HepG2 (cell line): Measurements from ENCODE around the gene PELI3. TPM values are rescaled to one million over a fixed set of nuclear protein-coding genes. Genes with fewer than 3 reads are reported as not detected.

Experiments
- ATAC-seq: fragments of 200-7000 bp; cut with Tn5 transposase; 3 replicates; pipeline ENCODE4 v1.9.1; 2020; ENCODE audit warnings: mild to moderate bottlenecking, moderate library complexity
- BruUV-seq: library from RNA; stranded (reverse); fragments of 400-500 nt; replicated peaks from 2 replicates; lab custom pipeline; 2021; lab: Mats Ljungman, UMichigan
- CTCF ChIA-PET: fragments of 300-600 bp; formaldehyde crosslinking; extraction: SDS; loops from one replicate; lab custom pipeline; 2021; ENCODE audit warnings: low total read pairs, inconsistent platforms, low intra/inter-chr PET ratio; lab: Yijun Ruan, JAX
- POLR2A ChIA-PET: fragments of 350-600 bp; sonication (Branson Sonifier 250); formaldehyde crosslinking; loops from one replicate; lab custom pipeline; 2020; ENCODE audit warnings: antibody characterized with exemption, inconsistent platforms; lab: Yijun Ruan, JAX
- DNase-seq: peaks from one replicate; pipeline ENCODE4 v3.0.0-alpha.2; 2015; ENCODE audit warnings: low spot score
- FAIRE-seq: peaks from 3 replicates; lab custom pipeline; 2011; peaks lifted over from hg19 to GRCh38; lab: Jason Lieb, UNC
- H2AFZ ChIP-seq: one replicate; pipeline ENCODE4 v1.6.1; 2011; ENCODE audit warnings: low read length, inconsistent platforms
- H3K27ac ChIP-seq: fragments of 300-600 bp; 3 replicates; pipeline ENCODE4 v1.8.0; 2011; ENCODE audit warnings: mixed run types, mild to moderate bottlenecking, mixed read lengths, low read length, inconsistent platforms; ENCODE audit not compliant: insufficient read depth; ENCODE audit errors: extremely low read length
- H3K27me3 ChIP-seq, 2 experiments: fragments of 200-600 bp in 1 of 2; 2 replicates in 1 of 2; 3 replicates in 1 of 2; pipeline versions ENCODE4 v1.6.0 to v1.8.0; 2011; ENCODE audit warnings: low read length in 2 of 2, mild to moderate bottlenecking in 2 of 2, moderate library complexity in 2 of 2, inconsistent platforms in 1 of 2; ENCODE audit not compliant: insufficient read depth in 2 of 2, control insufficient read depth in 1 of 2
- H3K36me3 ChIP-seq, 2 experiments: fragments of 200-600 bp in 1 of 2; replicated peaks in 1 of 2; 2 replicates in 1 of 2; 3 replicates in 1 of 2; pipeline versions ENCODE4 v1.5.1 to v1.8.0; 2011; ENCODE audit warnings: low read length in 2 of 2, inconsistent platforms in 1 of 2; ENCODE audit not compliant: insufficient read depth in 2 of 2, control insufficient read depth in 1 of 2
- H3K4me1 ChIP-seq: 2 replicates; pipeline ENCODE4 v1.5.1; 2012; ENCODE audit warnings: low read length, inconsistent platforms; ENCODE audit not compliant: insufficient read depth
- H3K4me2 ChIP-seq: 2 replicates; pipeline ENCODE4 v1.6.0; 2011; ENCODE audit warnings: low read depth, low read length, inconsistent platforms
- H3K4me3 ChIP-seq, 3 experiments: fragments of 200-600 bp in 1 of 3; sonication (generic), shearing (Covaris generic) in 1 of 3; replicated peaks in 1 of 3; 2 replicates each; pipeline ENCODE4 v1.5.1; 2011 to 2016; ENCODE audit warnings: low read length in 3 of 3, inconsistent platforms in 2 of 3, low read depth in 2 of 3, mild to moderate bottlenecking in 2 of 3, control low read depth in 1 of 3, mixed read lengths in 1 of 3; ENCODE audit not compliant: insufficient read depth in 1 of 3
- H3K79me2 ChIP-seq: one replicate; pipeline ENCODE4 v1.6.1; 2011; ENCODE audit warnings: low read length, inconsistent platforms; ENCODE audit not compliant: insufficient read depth
- H3K9ac ChIP-seq: 2 replicates; pipeline ENCODE4 v1.6.0; 2011; ENCODE audit warnings: mild to moderate bottlenecking, low read depth, low read length, inconsistent platforms; ENCODE audit not compliant: insufficient read depth
- H3K9me3 ChIP-seq: 2 replicates; pipeline ENCODE4 v1.5.1; 2012; ENCODE audit warnings: mild to moderate bottlenecking, low read length
- H4K20me1 ChIP-seq: 2 replicates; pipeline ENCODE4 v1.6.0; 2011; ENCODE audit warnings: inconsistent platforms, mild to moderate bottlenecking, low read length, moderate library complexity; ENCODE audit not compliant: insufficient read depth
- ARID2 ChIP-seq: sonication (generic); formaldehyde crosslinking; IDR thresholded peaks from 2 replicates; pipeline ENCODE4 v1.8.1; 2022; ENCODE audit warnings: mild to moderate bottlenecking, missing genetic modification reagents, borderline replicate concordance
- CREBL2 ChIP-seq: sonication (generic); formaldehyde crosslinking; IDR thresholded peaks from 2 replicates; pipeline ENCODE4 v1.8.1; 2023; ENCODE audit warnings: missing genetic modification reagents, mild to moderate bottlenecking, borderline replicate concordance
- GZF1 ChIP-seq: sonication (generic); formaldehyde crosslinking; IDR thresholded peaks from 2 replicates; pipeline ENCODE4 v1.5.1; 2020; ENCODE audit warnings: mild to moderate bottlenecking, missing genetic modification reagents
- MXI1 ChIP-seq: IDR thresholded peaks from 3 replicates; pipeline ENCODE4 v1.6.1; 2012; ENCODE audit warnings: low read depth, low read length, inconsistent platforms, borderline replicate concordance
- NFIC ChIP-seq: IDR thresholded peaks from 2 replicates; pipeline ENCODE4 v1.6.1; 2012; ENCODE audit warnings: mild to moderate bottlenecking, low read length, inconsistent platforms
- NR2C2 ChIP-seq: sonication (generic); formaldehyde crosslinking; IDR thresholded peaks from 2 replicates; pipeline ENCODE4 v1.4.0; 2020; ENCODE audit warnings: missing genetic modification reagents, mild to moderate bottlenecking, moderate library complexity, borderline replicate concordance
- PAXIP1 ChIP-seq: sonication (generic); formaldehyde crosslinking; conservative IDR thresholded peaks from 2 replicates; pipeline ENCODE4 v1.4.0; 2020; ENCODE audit warnings: mild to moderate bottlenecking, missing genetic modification reagents, moderate library complexity
- PHF8 ChIP-seq: sonication (generic); formaldehyde crosslinking; IDR thresholded peaks from 2 replicates; pipeline ENCODE4 v1.5.0; 2020; ENCODE audit warnings: missing genetic modification reagents
- RFX3 ChIP-seq: IDR thresholded peaks from 2 replicates; pipeline ENCODE4 v1.6.1; 2016; ENCODE audit warnings: missing biosample characterization, missing genetic modification reagents
- RXRB ChIP-seq: IDR thresholded peaks from 2 replicates; pipeline ENCODE4 v1.6.1; 2016; ENCODE audit warnings: borderline replicate concordance, missing genetic modification reagents, missing compliant biosample characterization
- SETDB1 ChIP-seq: sonication (generic); formaldehyde crosslinking; IDR thresholded peaks from 2 replicates; pipeline ENCODE4 v1.5.1; 2020; ENCODE audit warnings: missing genetic modification reagents, mild to moderate bottlenecking, borderline replicate concordance
- UBTF ChIP-seq: sonication (generic); formaldehyde crosslinking; IDR thresholded peaks from 2 replicates; pipeline ENCODE4 v1.4.0; 2020; ENCODE audit warnings: mild to moderate bottlenecking, missing genetic modification reagents
- ZNF550 ChIP-seq: sonication (generic); formaldehyde crosslinking; IDR thresholded peaks from 2 replicates; pipeline ENCODE4 v1.4.0; 2020; ENCODE audit warnings: mild to moderate bottlenecking, missing genetic modification reagents, borderline replicate concordance
- ZNF773 ChIP-seq: sonication (generic); formaldehyde crosslinking; IDR thresholded peaks from 2 replicates; pipeline ENCODE4 v1.4.0; 2020; ENCODE audit warnings: missing genetic modification reagents, borderline replicate concordance
- WGBS: methylation state at CpG from one replicate; pipeline ENCODE4 v1.1.6; 2017; ENCODE audit warnings: low lambda C conversion rate; 5-methylcytosine and 5-hydroxymethylcytosine counted together
- in situ Hi-C: cut with HindIII; loops from 2 replicates; pipeline ENCODE4 v1.10.0; 2017; ENCODE audit warnings: low pct_unique_long_range_greater_than_20kb; ENCODE audit not compliant: extremely low pct_ligation_motif_present
- intact Hi-C: fragments of 100-400 bp; cut with micrococcal nuclease; formaldehyde crosslinking; loops from one replicate; pipeline ENCODE4 v1.10.0; 2022; ENCODE audit not compliant: unreplicated experiment
- polyA plus RNA-seq, 8 experiments: library from polyadenylated mRNA; depleted of rRNA in 3 of 8; stranded (reverse) in 7 of 8; unstranded in 1 of 8; fragments of >200 nt; fragmentation: Illumina TruSeq in 4 of 8; extraction: Trizol in 4 of 8; gene quantifications; 2 replicates each; pipeline versions ENCODE4 v1.2.1 to v1.2.3, GENCODE V29; 2011 to 2016; ENCODE audit warnings: low read depth in 4 of 8, missing spikeins in 1 of 8, mixed read lengths in 1 of 8; ENCODE audit not compliant: insufficient read depth in 1 of 8
- total RNA-seq, 5 experiments: library from RNA; depleted of rRNA; stranded (reverse); fragments of >200 nt; fragmentation: Illumina TruSeq; extraction: Trizol; gene quantifications; 2 replicates each; pipeline ENCODE4 v1.2.3, GENCODE V29; 2016; ENCODE audit warnings: low read depth in 1 of 5

PELI3 gene
- total and polyA plus RNA-seq, 2 of the 13 experiments (the other 11 are each of a cell fraction or from before 2014, with no cell fraction given) = 2.0 to 4.0 TPM

- peak; percentile 24; the same call in 1 of the 2 replicates for TF ChIP-seq ZNF773 (CRISPR knock-in tag)
- TF ChIP-seq ARID2 (CRISPR knock-in tag) = 0 out of 2 replicates have a peak, but pooled peaks have one; percentile 11
- peak; percentile 69; the same call in 1 of the 2 replicates for TF ChIP-seq UBTF (CRISPR knock-in tag)
These were observed 442 bp downstream of the PELI3 start (continued) for GRCh38 chr11:66467034-66467659.

- peak overlapping the region; percentile 68; the same call in 1 of the 2 replicates for H3K9ac ChIP-seq
- POLR2A ChIA-PET = interaction anchor here (0.5 to 3.4 kb wide), 3 partner anchors 10 to 877 kb away, joined by 3 to 48 read pairs (median 4); partner anchors contain the start of gene DPP3
- H3K9me3 ChIP-seq = no peaks in the 10 kb centered on the region
- H4K20me1 ChIP-seq = no peaks in the 10 kb centered on the region; the same call in 1 of the 2 replicates
- peaks cover 26% of the 10 kb centered on the region for H3K4me1 ChIP-seq
- 54% methylated on average over 3 of the region's 6 CpGs for WGBS
- BruUV-seq = TSS peak; percentile 57
- DNase-seq (no peak), ATAC-seq (peak; percentile 59), FAIRE-seq (no peak)
- H3K79me2 ChIP-seq = no peaks in the 10 kb centered on the region
- peaks cover 0 to 12% of the 10 kb centered on the region in 2 experiments; a peak in 3 of 5 replicates for H3K27me3 ChIP-seq
- CTCF ChIA-PET = no interaction called here
- H3K36me3 ChIP-seq = no peaks in the 10 kb centered on the region; a peak in 2 of 5 replicates
- H3K4me2 ChIP-seq = peak overlapping the region; percentile 88
- peak overlapping the region; percentile 77 to 87 (median 84) for H3K4me3 ChIP-seq
- H3K27ac ChIP-seq = no peak overlapping the region
- in situ Hi-C loops (no loop called here), intact Hi-C loops (no loop called here)
- H2AFZ ChIP-seq = no peak overlapping the region
- no peak; the same call in 1 of the 2 replicates for TF ChIP-seq PHF8 (CRISPR knock-in tag)
- TF ChIP-seq PAXIP1 (CRISPR knock-in tag) = no peak
- no peak for TF ChIP-seq CREBL2
- TF ChIP-seq NFIC = no peak
- TF ChIP-seq GZF1 (CRISPR knock-in tag) = no peak
- TF ChIP-seq NR2C2 (CRISPR knock-in tag) = no peak; the same call in 1 of the 2 replicates
- peak; percentile 42; the same call in 1 of the 2 replicates for TF ChIP-seq RXRB (CRISPR knock-in tag)
- TF ChIP-seq ZNF550 (CRISPR knock-in tag) = no peak
- peak; percentile 68 for TF ChIP-seq RFX3 (CRISPR knock-in tag)
- TF ChIP-seq MXI1 = peak; percentile 54; the same call in 1 of the 3 replicates
- no peak for TF ChIP-seq SETDB1 (CRISPR knock-in tag)
These were observed 1.1 kb downstream of the PELI3 start for GRCh38 chr11:66467756-66468155.
